GM10266 (cell line): ENCODE measurements around the gene GTPBP1.
A peak's percentile ranks its signal among the peaks of the same experiment; 100 is the strongest.

Experiments
- DNase-seq: peaks from one replicate; pipeline ENCODE4 v3.0.0; 2012; ENCODE audit errors: extremely low spot score
- CTCF ChIP-seq: IDR thresholded peaks from 2 replicates; pipeline ENCODE4 v1.5.1; 2012; ENCODE audit warnings: mild to moderate bottlenecking, low read depth; ENCODE audit not compliant: control insufficient read depth, insufficient read depth; ENCODE audit errors: missing control alignments

The GTPBP1 gene

DNA sequence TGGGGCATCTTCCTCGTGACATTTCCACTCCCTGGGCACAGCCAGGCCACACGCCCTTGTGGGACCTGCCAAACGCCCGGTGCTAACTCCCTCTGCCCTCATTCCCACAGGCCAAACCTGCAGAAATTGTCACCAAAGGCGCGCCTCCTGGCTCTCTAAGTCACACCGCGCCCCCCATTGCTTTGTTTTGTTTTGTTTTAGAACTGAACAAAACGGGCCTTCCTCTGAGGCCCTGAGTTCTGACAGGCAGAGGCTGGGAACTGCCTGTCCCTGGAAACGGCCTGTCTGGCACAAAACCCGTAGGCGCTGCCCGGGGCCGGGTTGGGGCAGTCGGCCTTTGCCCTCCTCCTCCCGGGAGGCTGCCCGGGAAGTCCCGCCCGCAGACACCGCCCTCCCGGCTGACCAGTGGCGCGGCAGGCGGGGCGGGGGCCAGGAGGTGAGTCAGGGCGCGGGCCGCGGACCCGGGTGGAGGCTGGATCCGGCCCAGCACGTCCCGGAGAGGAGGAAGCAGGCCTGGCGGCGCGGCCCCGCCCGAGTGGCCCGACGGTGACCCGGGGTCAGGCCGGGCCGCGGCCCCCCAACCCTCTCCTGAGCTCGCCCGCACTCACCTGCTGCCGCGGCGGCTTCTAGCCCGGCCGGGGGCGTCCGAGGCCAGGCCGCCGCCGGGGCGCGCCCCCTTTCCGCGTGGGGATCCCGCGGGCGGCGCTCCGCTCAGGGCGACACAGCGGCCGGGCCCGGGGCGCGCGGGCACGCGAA, 49.6 kb downstream of the GTPBP1 start:
- no peak for TF ChIP-seq CTCF
- peak; percentile 82 for DNase-seq

DNA sequence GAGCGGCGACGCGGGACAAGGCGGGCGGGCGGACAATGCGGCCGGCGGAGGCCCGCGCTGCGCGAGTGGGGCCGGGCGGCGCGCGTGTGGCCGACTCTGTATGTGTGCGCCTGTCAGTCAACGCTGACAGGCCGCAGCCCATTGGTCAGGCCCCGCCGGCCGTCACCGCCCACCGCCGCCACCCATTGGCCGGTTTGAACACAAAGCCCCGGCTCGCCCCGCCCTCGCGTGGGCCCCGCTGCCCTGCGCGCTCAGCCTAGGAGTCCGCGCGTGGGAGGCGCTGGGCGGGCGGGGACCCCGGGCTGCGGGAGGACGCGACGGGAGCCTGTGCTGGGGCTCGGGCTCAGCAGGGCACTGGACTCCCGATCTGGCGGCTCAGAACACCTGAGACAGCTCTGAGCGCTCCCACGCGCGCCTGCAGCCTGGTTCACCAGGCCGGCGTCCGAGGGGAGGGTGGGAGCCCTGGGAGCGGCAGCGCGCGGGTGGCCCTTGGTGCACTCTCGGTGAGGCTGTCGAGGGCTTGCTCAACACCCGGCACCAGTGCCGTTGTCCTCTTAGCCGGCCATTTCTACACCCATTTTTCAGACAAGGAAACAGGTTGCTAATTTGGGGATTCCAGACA, 50.3 kb downstream of the GTPBP1 start, which contains the start of gene SUN2:
TSS of gene SUN2 (minus strand) at position 88 of the 622 bp plus-strand sequence. CDS start 3,370 bp downstream, outside the sequence.
- TF ChIP-seq CTCF = no peak
- peak; percentile 99 for DNase-seq

- no peak for DNase-seq
- TF ChIP-seq CTCF = no peak
These were observed 51.1 kb downstream of the GTPBP1 start for GRCh38 chr22:38756711-38757463.

DNA sequence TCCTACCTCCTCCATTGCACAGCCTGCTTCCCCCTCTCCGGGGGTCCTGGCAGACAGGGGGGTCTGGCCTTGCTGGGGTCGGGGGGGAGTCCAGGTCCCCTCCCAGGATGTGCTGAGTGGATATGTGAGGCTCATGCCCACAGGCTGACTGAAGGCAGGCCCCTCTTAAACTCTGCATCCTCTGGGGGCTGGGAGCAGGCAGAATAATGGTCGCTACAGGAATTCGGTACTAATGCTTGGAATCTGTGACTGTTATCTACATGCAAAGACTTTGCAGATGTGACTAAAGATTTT, 51.7 kb downstream of the GTPBP1 start:
- no peak for TF ChIP-seq CTCF
- DNase-seq = no peak

GRCh38 chr22:38758276-38758945, 52.7 kb downstream of the GTPBP1 start:
- peak; percentile 69 for DNase-seq
- TF ChIP-seq CTCF = no peak

DNA sequence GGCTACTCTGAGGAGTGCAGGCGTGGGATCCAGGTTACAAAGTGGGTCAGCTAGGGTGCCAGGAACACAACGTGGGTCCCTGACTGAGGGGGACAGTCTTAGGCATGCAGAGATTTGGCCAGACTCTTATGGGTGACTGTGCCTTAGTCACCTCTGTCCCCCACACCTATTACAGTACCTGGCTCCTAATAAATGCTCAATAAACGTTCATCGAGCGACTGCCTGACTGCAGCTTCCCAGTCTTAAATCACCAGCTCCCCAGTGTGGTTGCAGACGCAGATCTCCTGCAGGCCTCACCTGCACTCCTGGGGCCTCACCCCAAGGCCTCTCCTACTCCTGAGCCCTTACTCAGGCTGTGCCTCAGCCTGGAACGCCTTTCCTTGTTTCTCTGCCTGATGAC, 53.3 kb downstream of the GTPBP1 start:
- no peak for DNase-seq

More for the DNA sequence above, 53.3 kb downstream of the GTPBP1 start:
- TF ChIP-seq CTCF = no peak
